HepG2 (cell line): ENCODE data around the gene SLC6A12. TPM values are rescaled to one million over a fixed set of nuclear protein-coding genes. Genes with fewer than 3 reads are reported as not detected.

Experiments
- ATAC-seq: fragments of 200-7000 bp; cut with Tn5 transposase; 3 replicates; pipeline ENCODE4 v1.9.1; 2020; ENCODE audit warnings: mild to moderate bottlenecking, moderate library complexity
- BruUV-seq: library from RNA; stranded (reverse); fragments of 400-500 nt; replicated peaks from 2 replicates; lab custom pipeline; 2021; lab: Mats Ljungman, UMichigan
- CTCF ChIA-PET: fragments of 300-600 bp; formaldehyde crosslinking; extraction: SDS; loops from one replicate; lab custom pipeline; 2021; ENCODE audit warnings: low total read pairs, inconsistent platforms, low intra/inter-chr PET ratio; lab: Yijun Ruan, JAX
- POLR2A ChIA-PET: fragments of 350-600 bp; sonication (Branson Sonifier 250); formaldehyde crosslinking; loops from one replicate; lab custom pipeline; 2020; ENCODE audit warnings: antibody characterized with exemption, inconsistent platforms; lab: Yijun Ruan, JAX
- DNase-seq: peaks from one replicate; pipeline ENCODE4 v3.0.0-alpha.2; 2015; ENCODE audit warnings: low spot score
- FAIRE-seq: peaks from 3 replicates; lab custom pipeline; 2011; peaks lifted over from hg19 to GRCh38; lab: Jason Lieb, UNC
- H2AFZ ChIP-seq: one replicate; pipeline ENCODE4 v1.6.1; 2011; ENCODE audit warnings: low read length, inconsistent platforms
- H3K27ac ChIP-seq: fragments of 300-600 bp; 3 replicates; pipeline ENCODE4 v1.8.0; 2011; ENCODE audit warnings: mixed run types, mild to moderate bottlenecking, mixed read lengths, low read length, inconsistent platforms; ENCODE audit not compliant: insufficient read depth; ENCODE audit errors: extremely low read length
- H3K27me3 ChIP-seq, 2 experiments: fragments of 200-600 bp in 1 of 2; 2 replicates in 1 of 2; 3 replicates in 1 of 2; pipeline versions ENCODE4 v1.6.0 to v1.8.0; 2011; ENCODE audit warnings: low read length in 2 of 2, mild to moderate bottlenecking in 2 of 2, moderate library complexity in 2 of 2, inconsistent platforms in 1 of 2; ENCODE audit not compliant: insufficient read depth in 2 of 2, control insufficient read depth in 1 of 2
- H3K36me3 ChIP-seq, 2 experiments: fragments of 200-600 bp in 1 of 2; replicated peaks in 1 of 2; 2 replicates in 1 of 2; 3 replicates in 1 of 2; pipeline versions ENCODE4 v1.5.1 to v1.8.0; 2011; ENCODE audit warnings: low read length in 2 of 2, inconsistent platforms in 1 of 2; ENCODE audit not compliant: insufficient read depth in 2 of 2, control insufficient read depth in 1 of 2
- H3K4me1 ChIP-seq: 2 replicates; pipeline ENCODE4 v1.5.1; 2012; ENCODE audit warnings: low read length, inconsistent platforms; ENCODE audit not compliant: insufficient read depth
- H3K4me2 ChIP-seq: 2 replicates; pipeline ENCODE4 v1.6.0; 2011; ENCODE audit warnings: low read depth, low read length, inconsistent platforms
- H3K4me3 ChIP-seq, 3 experiments: fragments of 200-600 bp in 1 of 3; sonication (generic), shearing (Covaris generic) in 1 of 3; replicated peaks in 1 of 3; 2 replicates each; pipeline ENCODE4 v1.5.1; 2011 to 2016; ENCODE audit warnings: low read length in 3 of 3, inconsistent platforms in 2 of 3, low read depth in 2 of 3, mild to moderate bottlenecking in 2 of 3, control low read depth in 1 of 3, mixed read lengths in 1 of 3; ENCODE audit not compliant: insufficient read depth in 1 of 3
- H3K79me2 ChIP-seq: one replicate; pipeline ENCODE4 v1.6.1; 2011; ENCODE audit warnings: low read length, inconsistent platforms; ENCODE audit not compliant: insufficient read depth
- H3K9ac ChIP-seq: 2 replicates; pipeline ENCODE4 v1.6.0; 2011; ENCODE audit warnings: mild to moderate bottlenecking, low read depth, low read length, inconsistent platforms; ENCODE audit not compliant: insufficient read depth
- H3K9me3 ChIP-seq: 2 replicates; pipeline ENCODE4 v1.5.1; 2012; ENCODE audit warnings: mild to moderate bottlenecking, low read length
- H4K20me1 ChIP-seq: 2 replicates; pipeline ENCODE4 v1.6.0; 2011; ENCODE audit warnings: inconsistent platforms, mild to moderate bottlenecking, low read length, moderate library complexity; ENCODE audit not compliant: insufficient read depth
- ARNT2 ChIP-seq: sonication (generic); formaldehyde crosslinking; IDR thresholded peaks from 2 replicates; pipeline ENCODE4 v1.8.0; 2022; ENCODE audit warnings: mild to moderate bottlenecking, low read depth, missing genetic modification reagents, moderate library complexity
- FOXA3 ChIP-seq: IDR thresholded peaks from 2 replicates; pipeline ENCODE4 v1.6.1; 2016; ENCODE audit warnings: missing genetic modification reagents, missing compliant biosample characterization
- GTF3A ChIP-seq: sonication (generic); formaldehyde crosslinking; conservative IDR thresholded peaks from 2 replicates; pipeline ENCODE4 v1.4.0; 2020; ENCODE audit warnings: mild to moderate bottlenecking, missing genetic modification reagents
- JDP2 ChIP-seq: sonication (generic); formaldehyde crosslinking; IDR thresholded peaks from 2 replicates; pipeline ENCODE4 v1.8.1; 2022; ENCODE audit warnings: missing genetic modification reagents, borderline replicate concordance
- RAD51 ChIP-seq: fragments of 450-650 bp; IDR thresholded peaks from 2 replicates; pipeline ENCODE4 v1.6.1; 2016; ENCODE audit warnings: borderline replicate concordance
- SMC3 ChIP-seq: IDR thresholded peaks from 2 replicates; pipeline ENCODE4 v1.6.1; 2011; ENCODE audit warnings: low read length, improper control_type of control experiment
- U2AF2 ChIP-seq: fragments of 200-400 bp; formaldehyde crosslinking; IDR thresholded peaks from 2 replicates; pipeline ENCODE4 v1.6.1; 2017; ENCODE audit warnings: low read depth, mild to moderate bottlenecking, low read length
- YEATS4 ChIP-seq: sonication (generic); formaldehyde crosslinking; IDR thresholded peaks from 2 replicates; pipeline ENCODE4 v1.4.0; 2020; ENCODE audit warnings: missing genetic modification reagents, borderline replicate concordance
- ZBTB38 ChIP-seq: sonication (generic); formaldehyde crosslinking; IDR thresholded peaks from 2 replicates; pipeline ENCODE4 v1.5.1; 2020; ENCODE audit warnings: mild to moderate bottlenecking, missing genetic modification reagents
- ZNF12 ChIP-seq: sonication (generic); formaldehyde crosslinking; IDR thresholded peaks from 2 replicates; pipeline ENCODE4 v1.5.0; 2020; ENCODE audit warnings: missing genetic modification reagents
- ZNF549 ChIP-seq: sonication (generic); formaldehyde crosslinking; IDR thresholded peaks from 2 replicates; pipeline ENCODE4 v1.5.0; 2020; ENCODE audit warnings: missing genetic modification reagents
- ZNF550 ChIP-seq: sonication (generic); formaldehyde crosslinking; IDR thresholded peaks from 2 replicates; pipeline ENCODE4 v1.4.0; 2020; ENCODE audit warnings: mild to moderate bottlenecking, missing genetic modification reagents, borderline replicate concordance
- WGBS: methylation state at CpG from one replicate; pipeline ENCODE4 v1.1.6; 2017; ENCODE audit warnings: low lambda C conversion rate; 5-methylcytosine and 5-hydroxymethylcytosine counted together
- in situ Hi-C: cut with HindIII; loops from 2 replicates; pipeline ENCODE4 v1.10.0; 2017; ENCODE audit warnings: low pct_unique_long_range_greater_than_20kb; ENCODE audit not compliant: extremely low pct_ligation_motif_present
- intact Hi-C: fragments of 100-400 bp; cut with micrococcal nuclease; formaldehyde crosslinking; loops from one replicate; pipeline ENCODE4 v1.10.0; 2022; ENCODE audit not compliant: unreplicated experiment
- polyA plus RNA-seq, 8 experiments: library from polyadenylated mRNA; depleted of rRNA in 3 of 8; stranded (reverse) in 7 of 8; unstranded in 1 of 8; fragments of >200 nt; fragmentation: Illumina TruSeq in 4 of 8; extraction: Trizol in 4 of 8; gene quantifications; 2 replicates each; pipeline versions ENCODE4 v1.2.1 to v1.2.3, GENCODE V29; 2011 to 2016; ENCODE audit warnings: low read depth in 4 of 8, missing spikeins in 1 of 8, mixed read lengths in 1 of 8; ENCODE audit not compliant: insufficient read depth in 1 of 8
- total RNA-seq, 5 experiments: library from RNA; depleted of rRNA; stranded (reverse); fragments of >200 nt; fragmentation: Illumina TruSeq; extraction: Trizol; gene quantifications; 2 replicates each; pipeline ENCODE4 v1.2.3, GENCODE V29; 2016; ENCODE audit warnings: low read depth in 1 of 5
- TF ChIP-seq, protein P1 (sequence below): sonication (generic); formaldehyde crosslinking; IDR thresholded peaks from 2 replicates; pipeline ENCODE4 v1.4.0; 2020; ENCODE audit warnings: missing genetic modification reagents, borderline replicate concordance
- TF ChIP-seq, protein P2 (sequence below): sonication (generic); formaldehyde crosslinking; IDR thresholded peaks from 2 replicates; pipeline ENCODE4 v1.4.0; 2020; ENCODE audit warnings: missing genetic modification reagents, mild to moderate bottlenecking, borderline replicate concordance

SLC6A12 gene
- total and polyA plus RNA-seq, 2 of the 13 experiments (the other 11 are each of a cell fraction or from before 2014, with no cell fraction given), result 3.7 to 18.8 TPM

- in situ Hi-C loops, result no loop called here
Measured at GRCh38 chr12:171276-171675, 42.7 kb downstream of the SLC6A12 start.

More at GRCh38 chr12:171276-171675, 42.7 kb downstream of the SLC6A12 start:
- Histone ChIP-seq H2AFZ (no peak overlapping the region), H3K79me2 (no peaks in the 10 kb centered on the region), H3K27me3 (peaks cover 5 to 80% of the 10 kb centered on the region in 2 experiments; a peak in 4 of 5 replicates), H3K4me2 (no peak overlapping the region), H3K9me3 (no peaks in the 10 kb centered on the region), H3K4me1 (peaks cover 43% of the 10 kb centered on the region), H3K27ac (no peak overlapping the region), H3K9ac (no peak overlapping the region), H3K4me3 (no peak overlapping the region), H3K36me3 (no peaks in the 10 kb centered on the region), H4K20me1 (0 out of 2 replicates have a peak, but pooled peaks cover 3% of the 10 kb centered on the region)
- 37% methylated on average over 10 of the region's 10 CpGs for WGBS
- no peak for ATAC-seq
- no peak for FAIRE-seq
- ChIA-PET CTCF (no interaction called here), POLR2A (interaction anchor here (1.4 kb wide), 1 partner anchor 27 kb away, joined by 3 read pairs; no protein-coding TSS in a partner anchor)
- BruUV-seq, result no TSS peak
- intact Hi-C loops, result no loop called here
- no peak for DNase-seq
- TF ChIP-seq JDP2 (CRISPR knock-in tag) (no peak), SMC3 (no peak), FOXA3 (no peak), ZNF550 (CRISPR knock-in tag) (no peak), ZNF12 (CRISPR knock-in tag) (no peak), ZBTB38 (CRISPR knock-in tag) (no peak), ARNT2 (CRISPR knock-in tag) (no peak), U2AF2 (no peak), GTF3A (CRISPR knock-in tag) (no peak), RAD51 (no peak), ZNF549 (CRISPR knock-in tag) (no peak), YEATS4 (CRISPR knock-in tag) (no peak)
- TF ChIP-seq, protein P1, sequence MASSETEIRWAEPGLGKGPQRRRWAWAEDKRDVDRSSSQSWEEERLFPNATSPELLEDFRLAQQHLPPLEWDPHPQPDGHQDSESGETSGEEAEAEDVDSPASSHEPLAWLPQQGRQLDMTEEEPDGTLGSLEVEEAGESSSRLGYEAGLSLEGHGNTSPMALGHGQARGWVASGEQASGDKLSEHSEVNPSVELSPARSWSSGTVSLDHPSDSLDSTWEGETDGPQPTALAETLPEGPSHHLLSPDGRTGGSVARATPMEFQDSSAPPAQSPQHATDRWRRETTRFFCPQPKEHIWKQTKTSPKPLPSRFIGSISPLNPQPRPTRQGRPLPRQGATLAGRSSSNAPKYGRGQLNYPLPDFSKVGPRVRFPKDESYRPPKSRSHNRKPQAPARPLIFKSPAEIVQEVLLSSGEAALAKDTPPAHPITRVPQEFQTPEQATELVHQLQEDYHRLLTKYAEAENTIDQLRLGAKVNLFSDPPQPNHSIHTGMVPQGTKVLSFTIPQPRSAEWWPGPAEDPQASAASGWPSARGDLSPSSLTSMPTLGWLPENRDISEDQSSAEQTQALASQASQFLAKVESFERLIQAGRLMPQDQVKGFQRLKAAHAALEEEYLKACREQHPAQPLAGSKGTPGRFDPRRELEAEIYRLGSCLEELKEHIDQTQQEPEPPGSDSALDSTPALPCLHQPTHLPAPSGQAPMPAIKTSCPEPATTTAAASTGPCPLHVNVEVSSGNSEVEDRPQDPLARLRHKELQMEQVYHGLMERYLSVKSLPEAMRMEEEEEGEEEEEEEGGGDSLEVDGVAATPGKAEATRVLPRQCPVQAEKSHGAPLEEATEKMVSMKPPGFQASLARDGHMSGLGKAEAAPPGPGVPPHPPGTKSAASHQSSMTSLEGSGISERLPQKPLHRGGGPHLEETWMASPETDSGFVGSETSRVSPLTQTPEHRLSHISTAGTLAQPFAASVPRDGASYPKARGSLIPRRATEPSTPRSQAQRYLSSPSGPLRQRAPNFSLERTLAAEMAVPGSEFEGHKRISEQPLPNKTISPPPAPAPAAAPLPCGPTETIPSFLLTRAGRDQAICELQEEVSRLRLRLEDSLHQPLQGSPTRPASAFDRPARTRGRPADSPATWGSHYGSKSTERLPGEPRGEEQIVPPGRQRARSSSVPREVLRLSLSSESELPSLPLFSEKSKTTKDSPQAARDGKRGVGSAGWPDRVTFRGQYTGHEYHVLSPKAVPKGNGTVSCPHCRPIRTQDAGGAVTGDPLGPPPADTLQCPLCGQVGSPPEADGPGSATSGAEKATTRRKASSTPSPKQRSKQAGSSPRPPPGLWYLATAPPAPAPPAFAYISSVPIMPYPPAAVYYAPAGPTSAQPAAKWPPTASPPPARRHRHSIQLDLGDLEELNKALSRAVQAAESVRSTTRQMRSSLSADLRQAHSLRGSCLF, result no peak
- TF ChIP-seq, protein P2, sequence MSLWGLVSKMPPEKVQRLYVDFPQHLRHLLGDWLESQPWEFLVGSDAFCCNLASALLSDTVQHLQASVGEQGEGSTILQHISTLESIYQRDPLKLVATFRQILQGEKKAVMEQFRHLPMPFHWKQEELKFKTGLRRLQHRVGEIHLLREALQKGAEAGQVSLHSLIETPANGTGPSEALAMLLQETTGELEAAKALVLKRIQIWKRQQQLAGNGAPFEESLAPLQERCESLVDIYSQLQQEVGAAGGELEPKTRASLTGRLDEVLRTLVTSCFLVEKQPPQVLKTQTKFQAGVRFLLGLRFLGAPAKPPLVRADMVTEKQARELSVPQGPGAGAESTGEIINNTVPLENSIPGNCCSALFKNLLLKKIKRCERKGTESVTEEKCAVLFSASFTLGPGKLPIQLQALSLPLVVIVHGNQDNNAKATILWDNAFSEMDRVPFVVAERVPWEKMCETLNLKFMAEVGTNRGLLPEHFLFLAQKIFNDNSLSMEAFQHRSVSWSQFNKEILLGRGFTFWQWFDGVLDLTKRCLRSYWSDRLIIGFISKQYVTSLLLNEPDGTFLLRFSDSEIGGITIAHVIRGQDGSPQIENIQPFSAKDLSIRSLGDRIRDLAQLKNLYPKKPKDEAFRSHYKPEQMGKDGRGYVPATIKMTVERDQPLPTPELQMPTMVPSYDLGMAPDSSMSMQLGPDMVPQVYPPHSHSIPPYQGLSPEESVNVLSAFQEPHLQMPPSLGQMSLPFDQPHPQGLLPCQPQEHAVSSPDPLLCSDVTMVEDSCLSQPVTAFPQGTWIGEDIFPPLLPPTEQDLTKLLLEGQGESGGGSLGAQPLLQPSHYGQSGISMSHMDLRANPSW (CRISPR knock-in tag), result no peak
